B cell (primary cell): ENCODE results near the gene PAX4. TPM values are rescaled to one million over a fixed set of nuclear protein-coding genes. Genes with fewer than 3 reads are reported as not detected.

Source experiments
- ATAC-seq: fragments of 200-7000 bp; cut with Tn5 transposase; one replicate; pipeline ENCODE4 v1.10.0; 2021; ENCODE audit warnings: low read depth, mild to moderate bottlenecking, moderate number of reproducible peaks, moderate library complexity
- CTCF ChIA-PET: fragments of 350-600 bp; sonication (Branson Sonifier 250); formaldehyde crosslinking; loops from one replicate; lab custom pipeline; 2021; ENCODE audit warnings: antibody characterized with exemption, inconsistent platforms; lab: Charles Lee
- POLR2A ChIA-PET: fragments of 350-600 bp; sonication (Branson Sonifier 250); formaldehyde crosslinking; loops from one replicate; lab custom pipeline; 2021; ENCODE audit warnings: antibody characterized with exemption; lab: Charles Lee
- DNase-seq: peaks from one replicate; pipeline ENCODE4 v3.0.0; 2013
- H2AFZ ChIP-seq: 2 replicates; pipeline ENCODE4 v1.6.1; 2012; ENCODE audit warnings: mild to moderate bottlenecking, low read depth, low read length; ENCODE audit not compliant: insufficient read depth, poor library complexity, severe bottlenecking
- H3K27ac ChIP-seq, 2 donors: 1 replicate in 1 of 2; 2 replicates in 1 of 2; pipeline ENCODE4 v1.5.1; 2012 to 2013; ENCODE audit warnings: low read length in 2 of 2, mild to moderate bottlenecking in 2 of 2, moderate library complexity in 1 of 2
- H3K27me3 ChIP-seq, 4 experiments: fragments of 200-600 bp in 1 of 4; sonication (generic) in 1 of 4; replicated peaks in 1 of 4; 1 replicate in 2 of 4; 2 replicates in 2 of 4; pipeline versions ENCODE4 v1.6.1 to v1.7.0; 2013 to 2016; ENCODE audit warnings: low read length in 3 of 4, mild to moderate bottlenecking in 2 of 4, mixed read lengths in 1 of 4, moderate library complexity in 1 of 4; ENCODE audit not compliant: insufficient read depth in 4 of 4, control insufficient read depth in 3 of 4; ENCODE audit errors: control extremely low read depth in 1 of 4
- H3K36me3 ChIP-seq, 2 experiments: replicated peaks in 1 of 2; 1 replicate in 1 of 2; 2 replicates in 1 of 2; pipeline versions ENCODE4 v1.6.1 to v1.7.1; 2013; ENCODE audit warnings: low read length in 1 of 2; ENCODE audit not compliant: insufficient read depth in 2 of 2, control insufficient read depth in 1 of 2; ENCODE audit errors: control extremely low read depth in 1 of 2, extremely low read depth in 1 of 2
- H3K4me1 ChIP-seq, 2 donors: fragments of 200-600 bp in 1 of 2; sonication (generic) in 1 of 2; 1 replicate in 1 of 2; 2 replicates in 1 of 2; pipeline versions ENCODE4 v1.5.1 to v1.6.1; 2013 to 2017; ENCODE audit warnings: low read length in 2 of 2; ENCODE audit not compliant: control insufficient read depth in 2 of 2, insufficient read depth in 2 of 2
- H3K4me2 ChIP-seq: replicated peaks from 2 replicates; pipeline ENCODE3; 2012; ENCODE audit warnings: mild to moderate bottlenecking, low read depth, low read length; ENCODE audit not compliant: poor library complexity, severe bottlenecking
- H3K4me3 ChIP-seq, 5 experiments: fragments of 200-600 bp in 1 of 5; sonication (generic) in 1 of 5; 1 replicate in 3 of 5; 2 replicates in 2 of 5; pipeline versions ENCODE4 v1.5.1 to v1.7.0; 2011 to 2016; ENCODE audit warnings: low read length in 4 of 5, mild to moderate bottlenecking in 4 of 5, low read depth in 2 of 5, control low read depth in 1 of 5, moderate library complexity in 1 of 5; ENCODE audit not compliant: insufficient read depth in 1 of 5; ENCODE audit errors: control extremely low read depth in 1 of 5, extremely low read depth in 1 of 5
- H3K79me2 ChIP-seq: fragments of 200-600 bp; sonication (generic); one replicate; pipeline ENCODE4 v1.6.0; 2016; ENCODE audit warnings: low read length; ENCODE audit not compliant: control insufficient read depth, insufficient read depth
- H3K9ac ChIP-seq: fragments of 200-600 bp; sonication (generic); 2 replicates; pipeline ENCODE4 v1.6.1; 2017; ENCODE audit warnings: mild to moderate bottlenecking, low read length, moderate library complexity
- H3K9me3 ChIP-seq, 3 donors: one replicate each; pipeline versions ENCODE4 v1.6.1 to v1.7.1; 2013; ENCODE audit warnings: low read length in 2 of 3; ENCODE audit not compliant: control insufficient read depth in 2 of 3, insufficient read depth in 1 of 3; ENCODE audit errors: control extremely low read depth in 1 of 3
- H4K20me1 ChIP-seq: 2 replicates; pipeline ENCODE4 v1.6.0; 2012; ENCODE audit warnings: mild to moderate bottlenecking, low read length; ENCODE audit not compliant: insufficient read depth, control insufficient read depth, poor library complexity, severe bottlenecking
- H3K27ac Mint-ChIP-seq: one replicate; pipeline ENCODE4 v1.8.0; 2021; ENCODE audit warnings: mixed read lengths
- H3K27me3 Mint-ChIP-seq: one replicate; pipeline ENCODE4 v1.8.0; 2021; ENCODE audit warnings: mixed read lengths
- H3K4me1 Mint-ChIP-seq: one replicate; pipeline ENCODE4 v1.8.0; 2021; ENCODE audit warnings: mixed read lengths
- H3K4me3 Mint-ChIP-seq: one replicate; pipeline ENCODE4 v1.8.0; 2021; ENCODE audit warnings: mixed read lengths
- H3K9me3 Mint-ChIP-seq: one replicate; pipeline ENCODE4 v1.8.0; 2022; ENCODE audit warnings: mixed read lengths; ENCODE audit not compliant: insufficient read depth
- CTCF ChIP-seq: fragments of 200-600 bp; IDR thresholded peaks from one replicate; pipeline ENCODE4 v1.8.0; 2022; ENCODE audit warnings: antibody characterized with exemption, mild to moderate bottlenecking
- EZH2 ChIP-seq: IDR thresholded peaks from 2 replicates; pipeline ENCODE4 v1.6.1; 2012; ENCODE audit warnings: borderline replicate concordance, low read depth, mild to moderate bottlenecking, moderate library complexity, low read length; ENCODE audit not compliant: insufficient read depth, poor library complexity, severe bottlenecking
- WGBS: methylation state at CpG from one replicate; pipeline ENCODE4 v1.1.5; 2013; ENCODE audit warnings: missing lambda C conversion rate; ENCODE audit not compliant: insufficient coverage; 5-methylcytosine and 5-hydroxymethylcytosine counted together
- intact Hi-C: fragments of 100-400 bp; cut with micrococcal nuclease; formaldehyde crosslinking; loops from one replicate; pipeline ENCODE4 v1.10.0; 2022
- polyA plus RNA-seq: library from polyadenylated mRNA; depleted of rRNA; stranded (reverse); fragments of >200 nt; gene quantifications from 2 replicates; pipeline ENCODE4 v1.2.3, GENCODE V29; 2012
- total RNA-seq, 2 donors: library from RNA; stranded (reverse); fragments of 120-200 nt in 1 of 2; gene quantifications; 1 replicate in 1 of 2; 2 replicates in 1 of 2; pipeline versions ENCODE4 v1.2.3 to v1.2.4, GENCODE V29; 2013 to 2022

Gene PAX4
- total and polyA plus RNA-seq, 2 donors (not counting 1 experiment from before 2014, with no cell fraction given) = not detected

- H3K27me3 Mint-ChIP-seq = peaks cover 54% of the 10 kb centered on the region
- H3K79me2 ChIP-seq = no peaks in the 10 kb centered on the region
- TF ChIP-seq CTCF (no peak), EZH2 (no peak)
- no peak overlapping the region for H3K27ac ChIP-seq
- ChIA-PET POLR2A (interaction anchor here (0.6 kb wide), 1 partner anchor 9 kb away, joined by 8 read pairs; no protein-coding TSS in a partner anchor), CTCF (no interaction called here)
- H4K20me1 ChIP-seq = no peaks in the 10 kb centered on the region
- H3K9me3 ChIP-seq = no peaks in the 10 kb centered on the region
- H3K4me1 Mint-ChIP-seq = no peaks in the 10 kb centered on the region
- ATAC-seq = no peak
- H3K4me1 ChIP-seq = no peaks in the 10 kb centered on the region
- no peak overlapping the region for H2AFZ ChIP-seq
- H3K4me2 ChIP-seq = no peak overlapping the region
- H3K9ac ChIP-seq = no peak overlapping the region
- H3K4me3 ChIP-seq = no peak overlapping the region
- no peaks in the 10 kb centered on the region for H3K9me3 Mint-ChIP-seq
- no peak overlapping the region for H3K4me3 Mint-ChIP-seq
- intact Hi-C loops = no loop called here
- no peak for DNase-seq
- H3K36me3 ChIP-seq = no peaks in the 10 kb centered on the region
- peaks cover 0 to 19% (median 4%) of the 10 kb centered on the region in 4 experiments for H3K27me3 ChIP-seq
- no peak overlapping the region for H3K27ac Mint-ChIP-seq
Measured at GRCh38 chr7:127638197-127638596, 20.3 kb upstream of the PAX4 start.

- Histone ChIP-seq H3K4me3 (no peak overlapping the region), H3K9me3 (no peaks in the 10 kb centered on the region), H3K36me3 (no peaks in the 10 kb centered on the region), H3K79me2 (no peaks in the 10 kb centered on the region), H3K27ac (no peak overlapping the region), H4K20me1 (no peaks in the 10 kb centered on the region), H3K27me3 (peaks cover 0 to 27% (median 6%) of the 10 kb centered on the region in 4 experiments), H3K4me1 (no peaks in the 10 kb centered on the region), H3K9ac (no peak overlapping the region), H2AFZ (no peak overlapping the region), H3K4me2 (no peak overlapping the region)
- no peak for TF ChIP-seq EZH2
- TF ChIP-seq CTCF = no peak
- Mint-ChIP-seq H3K9me3 (no peaks in the 10 kb centered on the region), H3K4me1 (no peaks in the 10 kb centered on the region), H3K4me3 (no peak overlapping the region), H3K27ac (no peak overlapping the region), H3K27me3 (peaks cover 62% of the 10 kb centered on the region)
- 42% methylated on average over 2 of the region's 3 CpGs for WGBS
- ChIA-PET CTCF (no interaction called here), POLR2A (no interaction called here)
- DNase-seq (no peak), ATAC-seq (no peak)
- intact Hi-C loops = no loop called here
Measured at GRCh38 chr7:127635659-127636285, 17.8 kb upstream of the PAX4 start.
